HG02610 (cell line): Measurements from ENCODE around the gene KDM2B.

ENCODE experiments used
- ATAC-seq: cut with Tn5 transposase; IDR thresholded peaks from one replicate; pipeline ENCODE4 v1.9.1; 2021; ENCODE audit warnings: mild to moderate bottlenecking, moderate library complexity; ENCODE audit not compliant: unreplicated experiment

KDM2B gene

DNA sequence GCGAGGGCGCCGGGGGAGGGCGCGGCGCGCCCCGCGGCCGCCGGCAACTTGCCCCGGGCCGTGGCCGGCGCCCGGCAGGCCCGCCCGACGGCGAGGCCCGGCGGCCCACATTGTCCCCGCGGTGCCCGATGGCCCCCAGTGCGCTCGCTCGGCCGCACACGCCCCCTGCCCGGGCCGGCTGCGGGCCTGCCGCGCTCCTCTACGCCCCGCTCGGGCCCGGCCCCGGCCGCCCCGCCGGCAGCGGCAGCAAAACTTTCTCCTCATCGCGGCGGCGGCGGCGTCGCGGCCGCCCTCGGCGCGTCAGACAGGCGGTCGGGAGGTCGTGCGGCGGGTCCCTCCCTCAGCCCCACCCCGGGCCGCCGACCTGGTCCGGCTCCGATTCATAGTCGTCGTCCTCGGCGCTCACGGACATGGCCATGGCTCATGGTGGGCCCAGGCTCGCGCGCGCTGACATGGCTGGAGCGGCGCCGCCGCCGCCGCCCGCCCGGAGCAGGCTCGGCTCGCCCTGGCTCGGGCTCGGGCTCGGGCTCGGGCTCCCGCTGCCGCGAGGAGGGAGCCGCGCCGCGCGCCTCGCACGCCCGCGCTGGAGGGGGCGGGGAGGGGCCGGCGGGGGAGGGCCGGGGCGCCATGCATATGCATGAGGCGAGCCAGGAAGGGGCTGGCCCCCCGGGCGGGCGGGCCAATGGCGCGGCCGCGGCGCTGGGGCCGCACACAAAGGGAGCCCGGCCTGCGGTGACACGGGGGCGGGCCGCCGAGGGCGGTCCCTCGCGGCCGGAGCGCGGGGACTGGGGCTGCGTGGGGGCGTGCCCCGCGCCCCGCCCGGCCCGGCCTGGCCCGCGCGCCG is 113.8 kb downstream of the KDM2B start:
- ATAC-seq, result peak; percentile 92

DNA sequence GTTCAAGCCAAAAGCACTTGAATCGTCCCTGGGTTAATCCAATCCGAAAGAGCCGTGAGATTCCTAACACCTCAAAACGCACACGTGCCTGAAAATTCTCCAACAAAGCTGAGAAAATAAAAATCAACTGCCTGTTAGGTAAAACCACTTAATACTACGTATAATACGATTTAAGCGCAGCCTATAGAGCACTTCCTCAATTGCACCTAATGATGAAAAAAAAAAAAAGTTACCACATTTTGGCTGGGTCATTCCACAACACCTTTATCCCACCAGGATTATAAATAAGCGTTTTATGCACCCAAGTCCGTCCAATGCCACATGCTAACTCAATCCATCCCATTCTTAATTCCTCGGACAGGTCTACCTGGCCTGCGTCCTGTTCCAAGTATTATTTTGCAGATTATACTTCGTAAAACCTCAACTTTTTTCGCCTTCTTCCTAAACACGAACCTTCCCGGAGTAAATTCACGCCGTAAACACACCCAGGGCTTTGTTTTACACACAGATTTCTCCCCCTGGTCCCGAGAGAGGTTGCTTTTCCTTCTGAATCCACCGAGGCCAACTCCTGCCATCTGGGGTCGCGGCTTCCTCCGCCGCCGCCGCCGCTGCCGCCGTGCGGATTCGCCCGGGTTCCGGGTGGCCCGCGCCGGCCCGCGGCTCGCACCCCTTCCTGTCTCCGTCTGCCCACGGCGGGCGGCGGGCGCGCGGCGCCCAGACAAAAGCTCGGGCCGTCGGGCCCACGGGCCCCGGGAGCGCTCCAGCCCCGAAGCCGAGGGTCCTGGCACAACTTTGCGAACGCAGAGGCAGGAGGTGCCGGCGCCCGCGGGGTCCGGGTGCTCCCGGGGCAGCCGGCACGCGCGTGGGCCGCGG is 114.7 kb downstream of the KDM2B start:
- ATAC-seq, result peak; percentile 5

DNA sequence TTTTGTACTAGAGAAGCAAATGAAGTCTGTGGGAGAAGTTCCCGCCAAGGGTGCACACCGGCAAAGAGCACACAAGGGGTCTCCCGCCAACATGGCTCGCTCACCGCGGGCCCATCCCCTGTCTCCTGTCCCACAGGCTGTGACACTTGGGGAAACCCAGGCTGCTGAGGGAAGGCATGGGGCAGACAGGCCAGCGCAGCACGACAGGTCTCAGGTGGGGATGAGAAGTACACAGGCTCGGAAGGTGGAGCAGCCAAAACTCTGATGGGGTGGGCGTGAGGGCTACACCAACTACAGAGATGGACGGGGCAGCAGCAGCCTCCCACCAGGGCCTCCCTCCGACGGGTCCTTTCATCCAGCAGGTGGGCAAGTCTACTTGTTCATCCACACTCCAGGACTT is 116.5 kb downstream of the KDM2B start:
- ATAC-seq, result no peak

GRCh38 chr12:121461048-121461447 is 119.8 kb downstream of the KDM2B start:
- no peak for ATAC-seq

DNA sequence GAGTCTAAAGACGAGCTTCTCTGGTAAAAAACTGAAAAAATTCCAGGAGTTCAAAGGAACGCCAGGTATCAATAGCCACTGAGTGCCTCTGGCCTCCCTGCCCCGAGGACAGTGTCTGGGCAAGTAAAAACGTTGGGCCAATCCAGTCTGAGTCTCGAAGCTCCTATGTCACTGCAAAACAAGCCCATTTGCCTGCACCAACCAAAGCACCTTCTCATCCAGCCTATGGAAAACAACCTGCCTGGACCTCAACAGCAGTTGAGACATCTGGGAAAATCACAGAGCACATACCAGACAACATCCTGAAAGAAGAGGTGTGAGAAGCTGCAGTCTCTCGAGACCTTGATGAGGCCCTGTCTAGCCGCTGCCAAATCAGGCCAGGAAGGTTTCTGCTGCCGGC is 124.3 kb downstream of the KDM2B start:
- ATAC-seq, result no peak

DNA sequence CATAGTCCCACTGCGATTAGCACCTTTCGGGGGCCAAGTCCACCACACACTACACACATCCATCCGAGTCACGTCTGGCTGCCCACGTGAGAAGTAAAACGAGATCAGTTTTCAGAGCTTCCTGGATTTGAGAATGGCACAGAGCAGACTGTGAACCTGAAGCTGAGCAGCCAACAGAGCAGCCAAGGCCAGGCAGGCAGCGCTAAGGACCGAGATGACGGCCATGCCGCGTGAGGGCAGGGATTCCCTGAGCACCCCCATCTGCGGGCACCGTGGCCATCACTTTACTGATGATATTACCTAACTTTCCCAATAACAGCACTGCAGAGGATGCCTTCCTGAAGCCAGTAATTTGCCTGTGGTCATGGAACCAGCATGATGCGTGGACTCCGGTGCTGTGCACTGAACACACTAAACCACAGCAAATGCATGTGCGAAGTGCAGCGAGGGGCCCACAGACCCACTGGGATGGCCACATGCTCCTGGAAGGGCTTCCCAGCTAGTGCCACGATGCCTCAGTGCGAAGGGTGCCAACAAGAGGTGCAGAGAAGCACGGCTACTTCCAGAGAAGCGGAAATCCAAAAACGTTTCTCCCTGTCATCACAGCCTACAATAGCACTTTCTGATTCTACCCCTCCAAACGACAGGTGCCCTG is 124.9 kb downstream of the KDM2B start:
- no peak for ATAC-seq

GRCh38 chr12:121454921-121455320 is 125.9 kb downstream of the KDM2B start:
- ATAC-seq, result no peak

DNA sequence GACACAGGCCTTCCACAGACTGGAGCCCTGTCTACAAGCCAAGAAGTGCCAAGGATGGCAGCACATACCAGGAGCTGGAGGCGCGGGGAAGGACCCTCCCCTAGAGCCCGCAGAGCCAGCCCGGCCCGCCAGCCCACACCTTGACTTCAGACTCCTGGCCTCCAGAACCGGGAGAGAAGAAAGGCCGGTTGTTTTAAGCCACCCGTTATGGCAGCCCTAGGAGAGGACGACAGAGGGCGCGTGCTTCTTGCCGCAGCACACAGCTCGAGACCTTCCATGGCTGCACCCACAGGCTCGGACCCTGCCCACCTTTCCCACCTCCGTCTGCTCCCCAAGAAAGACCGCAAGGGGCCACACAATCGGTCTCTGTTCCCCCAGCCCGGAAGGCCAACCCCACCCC is 127.2 kb downstream of the KDM2B start:
- ATAC-seq, result no peak

DNA sequence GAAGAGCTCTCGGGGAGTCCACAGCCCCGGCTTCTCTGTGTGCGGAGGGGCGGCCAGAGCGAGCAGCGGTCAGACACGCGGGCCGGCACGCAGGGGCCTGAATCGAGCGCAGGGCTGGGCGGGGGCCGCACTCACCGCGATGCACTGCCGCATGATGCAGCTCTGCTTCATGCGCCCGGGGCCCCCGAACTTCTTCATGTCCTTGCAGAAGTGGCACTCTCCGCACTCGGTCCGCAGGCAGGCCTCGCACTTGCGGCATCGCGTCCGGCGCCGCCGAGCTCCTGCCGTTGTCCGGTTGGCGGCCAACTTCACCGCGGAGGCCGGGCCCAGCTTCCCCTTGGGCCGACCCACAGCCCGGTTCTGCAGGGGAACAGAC is 127.8 kb downstream of the KDM2B start:
- ATAC-seq, result no peak

DNA sequence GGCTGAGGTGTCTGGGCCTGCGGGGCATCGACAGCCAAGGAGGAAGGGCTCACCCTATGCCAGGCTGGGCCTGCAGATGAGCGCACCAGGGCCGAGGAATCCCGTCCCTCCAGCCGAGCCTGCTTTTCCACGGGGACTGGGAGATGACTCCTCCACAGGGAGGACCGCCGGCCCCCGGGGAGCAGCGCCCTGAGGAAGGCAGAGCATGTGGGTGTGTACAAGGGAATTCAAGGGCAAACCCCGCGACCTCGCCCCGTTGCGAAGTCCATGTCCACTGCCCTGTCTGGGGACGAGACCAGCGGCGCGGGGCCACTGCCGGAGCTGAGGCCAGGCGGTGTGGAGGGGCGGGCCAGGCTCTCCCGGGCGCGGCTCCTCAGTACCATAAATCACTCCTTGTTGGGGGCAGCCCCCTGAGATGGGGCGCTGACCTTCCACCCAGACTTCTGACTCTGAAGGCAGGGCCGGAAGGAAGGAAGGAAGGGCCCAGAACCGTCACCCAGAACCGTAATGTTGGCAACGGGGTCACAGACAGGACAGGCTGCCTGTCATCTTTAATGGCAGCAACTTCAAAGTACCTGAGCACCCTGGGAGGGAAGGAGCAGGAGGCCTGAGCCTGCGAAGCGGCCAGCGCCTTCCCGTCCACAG is 128.4 kb downstream of the KDM2B start:
- no peak for ATAC-seq

DNA sequence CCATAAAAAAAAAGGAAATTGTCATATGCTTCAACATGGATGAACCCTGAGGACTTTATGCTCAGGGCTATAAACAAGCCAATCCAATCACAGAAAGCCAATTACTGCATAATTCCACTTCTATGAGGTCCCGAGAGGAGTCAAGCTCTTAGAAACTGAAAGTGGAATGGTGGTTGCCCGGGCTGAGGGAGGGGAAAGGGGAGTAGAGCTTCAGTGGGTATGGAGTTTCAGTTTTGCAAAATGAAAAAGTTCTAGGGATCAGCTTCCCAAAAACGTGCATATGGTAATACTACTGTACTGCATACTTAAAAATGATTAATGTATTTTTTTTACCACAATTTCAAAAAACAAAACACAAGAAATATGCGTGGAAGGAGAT is 128.9 kb downstream of the KDM2B start:
- ATAC-seq, result no peak

DNA sequence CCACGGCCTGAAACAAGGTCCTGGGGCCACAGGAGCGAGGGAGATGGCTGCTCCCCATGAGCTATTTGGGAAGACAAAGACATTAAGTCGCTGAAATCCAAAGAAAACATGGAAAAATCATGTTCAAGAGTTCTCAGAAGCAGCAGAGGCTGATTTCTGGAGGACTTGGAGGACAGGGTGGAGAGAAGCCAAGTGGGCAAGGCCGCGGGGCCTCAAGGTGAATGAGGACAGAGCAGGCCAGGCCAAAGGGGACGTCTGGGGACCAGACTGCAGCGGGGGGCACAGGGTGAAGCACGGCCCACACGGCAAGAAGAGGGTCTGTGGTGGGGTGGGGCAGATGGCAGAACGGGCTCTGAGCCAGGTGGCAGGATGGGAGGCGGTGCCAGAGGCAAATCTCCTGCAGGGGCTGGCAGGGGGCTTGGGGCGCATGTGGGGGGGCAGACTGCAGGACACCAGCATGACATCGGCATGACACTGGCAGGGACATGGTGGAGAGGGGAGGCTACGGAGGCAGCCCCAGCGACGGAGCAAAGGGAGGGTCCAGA is 132.0 kb downstream of the KDM2B start:
- ATAC-seq, result no peak

DNA sequence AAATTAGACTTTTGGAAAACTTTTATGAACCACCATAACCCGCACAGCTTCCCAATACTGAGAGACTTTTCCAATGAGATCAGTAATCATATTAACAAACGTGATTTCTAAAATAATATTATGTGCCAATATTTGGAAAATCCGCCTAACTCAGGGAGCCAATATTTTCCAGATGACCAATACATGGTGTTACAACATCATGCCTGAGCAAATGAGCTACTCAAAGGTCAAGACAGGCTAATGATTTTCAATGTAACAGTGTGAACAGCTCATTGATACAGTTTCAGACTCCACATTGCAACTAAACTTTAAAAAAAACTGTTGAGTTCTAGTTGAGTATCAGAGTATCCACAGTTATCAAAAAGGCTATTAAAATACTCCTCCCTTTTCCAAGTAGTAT is 134.1 kb downstream of the KDM2B start:
- no peak for ATAC-seq

DNA sequence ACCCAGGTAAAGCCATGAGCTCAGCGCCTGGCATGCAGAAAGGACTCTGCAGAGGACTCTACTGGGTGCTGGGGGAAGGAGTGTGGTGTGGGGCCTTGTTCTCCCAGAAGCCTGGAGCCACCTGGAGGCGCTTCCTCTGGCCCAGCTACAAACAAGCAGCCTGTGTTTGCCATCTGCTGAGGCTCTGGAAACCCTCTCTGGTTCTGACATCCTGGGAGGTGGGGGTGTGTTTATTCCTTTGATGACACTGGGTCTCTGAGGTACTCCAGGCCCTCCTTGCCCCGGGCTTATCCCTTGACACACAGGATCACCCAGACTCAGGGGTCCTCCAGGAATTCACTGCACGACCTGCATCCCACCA is 136.0 kb downstream of the KDM2B start:
- ATAC-seq, result no peak

DNA sequence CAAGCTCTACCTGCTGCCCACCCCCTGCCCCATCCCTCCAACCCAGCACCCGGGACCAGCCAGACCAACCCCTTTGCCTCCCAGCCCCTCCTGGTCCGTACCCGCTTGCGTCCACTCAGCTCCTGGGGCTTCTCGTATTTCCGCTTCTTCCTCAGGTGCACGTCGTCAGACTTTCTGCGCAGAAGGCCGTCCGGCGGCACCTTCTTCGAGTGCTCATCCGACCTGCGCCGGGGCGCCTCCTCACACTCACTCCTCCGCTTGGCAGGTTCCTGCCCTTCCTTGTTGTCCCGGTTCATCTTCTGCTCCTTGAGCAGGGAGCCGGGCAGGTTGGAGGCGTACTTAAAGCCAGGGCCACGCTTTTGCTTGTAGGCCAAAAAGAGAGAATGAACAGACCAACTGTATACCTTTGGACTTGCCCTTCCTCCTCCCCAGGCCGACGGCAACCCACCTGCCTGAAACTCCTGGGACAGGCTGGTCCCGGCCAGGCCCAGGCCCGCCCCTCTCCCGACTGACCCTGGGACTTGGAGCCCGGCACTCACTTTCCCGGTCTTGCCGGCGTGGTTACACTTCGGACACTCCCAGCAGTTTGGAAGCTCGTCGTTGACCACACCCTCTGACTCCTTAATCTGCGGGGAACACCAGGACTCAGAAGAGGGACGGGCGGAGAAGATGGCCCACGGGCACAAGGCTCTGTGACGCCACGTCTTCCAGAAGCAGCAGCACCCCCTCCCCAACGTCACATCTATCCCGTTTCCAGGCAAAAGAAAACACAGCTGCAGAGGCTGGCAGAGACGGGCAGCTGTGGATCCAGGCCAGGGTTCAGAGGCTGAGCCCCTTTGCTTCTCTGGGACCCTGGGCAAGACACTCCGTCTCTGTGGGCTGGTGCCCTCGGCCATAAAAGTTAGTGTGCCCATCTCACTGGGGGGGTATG is 136.6 kb downstream of the KDM2B start:
- ATAC-seq, result no peak

GRCh38 chr12:121443193-121443870 is 137.5 kb downstream of the KDM2B start:
- ATAC-seq, result no peak

DNA sequence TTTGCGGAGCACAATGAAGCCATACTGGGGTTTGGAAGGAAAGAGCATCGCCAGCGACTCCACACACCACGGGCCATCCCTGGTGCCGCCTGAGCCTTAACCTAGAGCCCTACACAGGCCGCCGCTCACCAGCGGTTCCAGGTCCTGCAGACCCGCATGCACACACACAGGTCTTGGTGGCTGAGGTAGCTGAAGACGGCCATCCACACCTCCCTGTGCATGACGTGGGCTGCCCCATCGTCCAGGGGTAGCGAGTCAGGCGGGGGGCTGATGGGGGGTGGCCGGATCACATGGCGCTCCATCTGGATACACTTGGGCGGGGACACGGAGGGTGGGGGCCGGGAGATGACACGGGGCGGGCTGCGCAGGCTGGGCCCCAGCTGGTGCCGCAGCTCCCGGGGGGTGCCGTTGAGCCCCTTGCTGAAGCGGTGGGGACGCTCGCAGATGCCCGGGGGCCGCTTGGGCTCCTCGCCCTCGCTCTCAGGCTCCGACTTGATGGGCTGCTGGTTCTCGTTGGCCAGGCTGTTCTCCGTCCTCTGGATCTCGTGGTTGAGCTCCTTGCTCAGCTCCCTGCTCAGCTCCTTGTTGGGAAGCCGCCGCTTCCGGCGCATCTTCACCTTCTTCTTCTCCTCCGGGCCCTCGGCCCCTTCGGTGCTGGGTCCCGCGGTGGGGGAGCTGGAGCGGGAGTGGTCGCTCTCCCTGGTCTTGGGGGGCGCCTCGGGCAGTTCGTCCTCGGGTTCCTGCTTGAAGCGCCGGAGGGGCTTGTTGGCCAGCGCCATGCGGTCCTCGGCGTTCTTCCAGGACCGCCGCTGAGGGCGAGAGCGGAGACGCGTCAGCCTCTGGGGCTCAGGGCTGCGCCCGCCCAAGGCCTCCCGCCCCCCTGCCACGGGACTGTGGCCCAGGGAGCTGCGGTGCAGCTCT is 138.5 kb downstream of the KDM2B start:
- ATAC-seq, result no peak

DNA sequence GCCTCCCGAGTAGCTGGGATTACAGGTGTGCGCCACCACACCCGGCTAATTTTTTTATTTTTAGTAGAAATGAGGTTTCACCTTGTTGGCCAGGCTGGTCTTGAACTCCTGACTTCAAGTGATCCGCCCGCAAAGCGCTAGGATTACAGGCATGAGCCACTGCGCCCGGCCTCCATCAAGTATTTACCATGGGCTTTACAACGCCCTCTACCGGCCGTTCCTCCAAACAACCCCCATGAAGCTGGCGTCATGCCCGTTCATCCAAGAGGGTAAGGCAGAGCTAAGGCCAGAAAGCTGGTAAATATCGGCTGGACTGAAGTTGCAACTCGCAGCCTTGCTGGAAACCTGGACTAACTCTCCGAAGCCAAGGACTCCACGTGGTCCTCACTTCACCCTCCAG is 139.3 kb downstream of the KDM2B start:
- no peak for ATAC-seq
